NCI-H748 (cell line): ENCODE results near the gene CAD.
"Not testable (repeated sequence)": the region's sequence is repeated elsewhere in the genome, so short reads cannot be mapped to it uniquely, and the experiment has no call there.

Experiments used
- DNase-seq: peaks from one replicate; lab custom pipeline; 2025; ENCODE audit not compliant: unreplicated experiment; lab: John Stamatoyannopoulos, UW

Gene CAD

GRCh38 chr2:27251766-27252165 is 34.6 kb downstream of the CAD start:
- DNase-seq: no peak

GRCh38 chr2:27255187-27255586 is 38.0 kb downstream of the CAD start:
- DNase-seq: no peak

DNA sequence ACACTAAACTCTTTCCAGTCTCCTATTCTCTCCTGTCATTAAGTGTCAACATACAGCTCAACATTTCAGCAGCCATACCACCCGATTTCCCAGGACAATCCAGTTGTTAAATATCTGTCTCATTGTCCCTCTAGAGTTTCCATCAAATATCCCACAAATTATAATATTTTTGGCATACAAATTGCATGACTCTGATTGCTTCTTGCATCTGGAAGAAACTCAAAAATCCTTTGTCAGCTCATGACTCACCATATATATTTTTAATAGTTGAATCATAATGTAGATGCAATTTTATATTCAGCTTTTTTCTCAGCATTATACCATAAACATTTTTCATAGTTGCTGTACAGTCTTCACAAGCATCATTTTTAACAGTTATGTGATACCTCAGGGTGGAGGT is 38.5 kb downstream of the CAD start:
- DNase-seq: no peak

DNA sequence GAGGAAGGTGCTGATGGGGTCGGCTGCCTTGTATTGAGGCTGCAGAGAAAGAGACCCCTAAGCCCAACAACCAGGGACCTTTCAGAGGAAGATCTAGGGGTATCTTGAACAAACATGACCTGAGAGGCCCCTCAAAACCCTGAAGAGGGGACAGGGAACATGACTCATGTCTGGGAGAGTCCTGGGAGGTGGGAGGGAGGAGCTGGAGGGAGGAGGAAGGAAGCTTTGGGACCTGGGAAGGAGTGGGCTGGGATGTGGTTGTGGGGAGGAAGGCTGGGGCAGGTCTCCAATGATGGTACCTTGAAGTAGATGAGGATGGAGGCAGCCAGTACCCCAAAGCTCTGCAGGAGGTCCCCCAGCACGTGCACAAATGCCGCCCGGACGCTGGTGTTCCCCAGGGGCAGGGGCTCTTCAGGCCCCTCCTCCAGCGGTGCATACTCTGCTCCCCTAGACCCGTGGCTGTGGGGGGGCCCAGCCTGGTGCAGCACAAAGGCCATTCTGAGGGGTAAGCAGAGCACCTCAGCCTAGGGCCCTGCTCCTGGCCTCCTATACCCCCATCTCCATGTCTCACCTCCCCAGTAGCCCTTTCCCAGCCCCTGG is 39.8 kb downstream of the CAD start:
- DNase-seq: no peak

- DNase-seq: no peak
Measured at GRCh38 chr2:27258051-27258450, 40.9 kb downstream of the CAD start.

GRCh38 chr2:27261241-27261925 is 44.2 kb downstream of the CAD start:
- no peak for DNase-seq

DNA sequence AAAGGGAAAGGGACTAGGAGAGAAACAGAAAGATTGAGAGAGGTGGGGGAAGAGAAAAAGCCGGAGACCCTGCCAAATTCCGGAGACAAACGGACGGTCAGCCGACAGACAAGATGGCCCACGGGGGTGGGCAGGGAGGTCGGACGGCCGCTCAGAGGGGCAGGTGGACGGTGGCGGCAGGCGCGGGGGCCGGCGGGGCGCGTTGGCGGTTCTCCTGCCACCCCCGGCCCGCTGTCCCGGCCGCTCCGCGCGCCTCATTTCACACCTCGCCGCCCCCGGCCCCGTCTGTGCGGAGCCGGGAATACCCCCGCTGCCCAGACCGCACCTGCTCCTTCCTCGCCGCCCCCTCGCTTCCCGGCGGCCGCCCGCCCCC is 44.7 kb downstream of the CAD start:
- no peak for DNase-seq

DNA sequence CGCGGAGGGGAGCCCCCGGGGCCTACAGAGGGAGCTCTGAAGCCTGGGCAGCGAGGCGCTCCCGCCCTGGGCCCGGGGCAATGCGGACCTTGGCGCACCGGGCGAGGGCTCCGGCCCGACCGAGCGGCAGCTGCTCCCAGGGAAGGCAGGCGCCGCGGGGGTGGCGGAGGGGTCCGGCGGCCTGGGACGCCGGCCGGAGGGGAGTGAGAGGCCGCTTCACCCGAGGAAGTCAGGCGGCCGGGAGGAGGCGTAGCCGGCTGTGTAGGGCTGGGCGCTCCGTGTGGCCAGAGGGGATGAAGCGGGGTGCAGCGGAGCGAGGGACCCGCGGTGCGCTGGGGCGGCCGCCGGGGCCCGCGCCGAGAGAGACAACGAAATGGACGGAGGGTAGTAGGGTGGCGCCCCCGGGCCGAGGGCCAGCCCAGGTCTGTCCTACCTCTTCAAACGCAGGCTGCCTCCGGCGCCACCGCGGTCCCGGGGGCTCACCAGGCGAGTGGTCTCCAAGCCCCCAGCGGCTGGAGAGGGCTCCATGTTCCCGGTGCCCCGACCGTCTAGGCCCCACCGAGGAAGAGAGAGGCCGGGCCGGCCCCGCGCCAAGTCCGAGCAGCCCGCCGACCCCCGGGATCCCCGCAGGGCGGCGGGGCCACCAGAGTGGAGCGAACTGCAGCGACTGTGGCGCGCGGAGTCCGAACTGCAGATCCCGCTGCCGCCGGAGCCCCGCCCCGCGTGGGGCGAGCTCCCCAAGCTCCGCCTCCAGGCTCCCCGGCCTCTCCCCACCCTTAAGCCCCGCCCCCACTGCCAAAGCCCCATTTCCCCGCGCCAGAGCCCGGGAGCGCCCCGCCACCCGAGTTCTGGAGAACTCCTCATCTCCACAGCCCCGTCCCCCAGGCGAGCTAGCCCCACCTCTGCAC is 45.5 kb downstream of the CAD start, which contains the start of gene SLC30A3:
TSS of gene SLC30A3 (minus strand) at position 669 of the 908 bp plus-strand sequence. CDS start at position 528, 141 bp downstream.
- DNase-seq: peak; percentile 68

DNA sequence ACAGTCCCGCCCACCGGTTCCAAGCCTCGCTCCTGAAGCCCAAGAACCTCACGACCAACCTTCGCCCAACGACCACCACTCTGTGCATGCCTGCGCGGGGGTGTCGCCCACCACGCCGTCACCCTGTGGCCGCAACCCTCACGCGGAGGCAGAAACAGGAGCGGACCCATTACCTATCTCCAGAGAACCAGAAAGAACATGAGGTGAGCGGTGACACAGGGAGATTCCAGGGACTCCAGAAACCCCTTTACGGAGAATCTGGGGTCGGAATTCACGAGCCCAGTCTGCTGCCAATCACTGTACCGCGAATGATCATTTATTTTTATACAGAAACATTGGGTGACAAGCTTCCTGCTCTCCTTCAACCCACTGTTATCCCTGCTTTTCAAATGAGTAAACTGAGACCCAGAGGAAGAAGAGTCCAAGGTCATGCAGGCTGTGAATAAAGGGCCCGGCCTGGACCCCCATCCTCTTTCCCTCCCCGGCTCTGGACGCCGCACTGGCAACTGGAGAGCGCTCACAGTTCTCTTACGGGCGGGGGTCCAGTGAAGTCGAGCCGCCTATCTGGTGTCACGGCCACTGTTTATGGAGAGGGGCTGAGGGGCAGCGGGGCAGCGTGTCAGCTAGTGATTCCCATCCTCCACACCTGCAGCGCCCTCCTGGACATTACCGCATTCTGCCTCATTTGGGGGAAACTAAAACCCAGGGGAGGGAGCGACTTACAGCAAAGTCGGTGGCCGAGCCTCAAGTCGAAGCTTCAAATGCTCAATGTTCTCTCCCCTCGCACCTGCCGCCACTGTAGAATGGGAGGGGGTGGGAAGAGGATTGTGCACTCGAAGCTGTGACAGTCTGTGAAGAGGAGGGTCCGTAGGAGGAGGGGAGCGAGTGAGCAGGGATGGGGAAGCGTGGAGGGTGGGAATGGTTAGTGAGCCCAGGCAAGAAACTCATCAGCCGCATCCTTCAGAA is 46.4 kb downstream of the CAD start:
- DNase-seq: peak; percentile 62

GRCh38 chr2:27264253-27264752 is 47.1 kb downstream of the CAD start:
- DNase-seq: peak; percentile 58

DNA sequence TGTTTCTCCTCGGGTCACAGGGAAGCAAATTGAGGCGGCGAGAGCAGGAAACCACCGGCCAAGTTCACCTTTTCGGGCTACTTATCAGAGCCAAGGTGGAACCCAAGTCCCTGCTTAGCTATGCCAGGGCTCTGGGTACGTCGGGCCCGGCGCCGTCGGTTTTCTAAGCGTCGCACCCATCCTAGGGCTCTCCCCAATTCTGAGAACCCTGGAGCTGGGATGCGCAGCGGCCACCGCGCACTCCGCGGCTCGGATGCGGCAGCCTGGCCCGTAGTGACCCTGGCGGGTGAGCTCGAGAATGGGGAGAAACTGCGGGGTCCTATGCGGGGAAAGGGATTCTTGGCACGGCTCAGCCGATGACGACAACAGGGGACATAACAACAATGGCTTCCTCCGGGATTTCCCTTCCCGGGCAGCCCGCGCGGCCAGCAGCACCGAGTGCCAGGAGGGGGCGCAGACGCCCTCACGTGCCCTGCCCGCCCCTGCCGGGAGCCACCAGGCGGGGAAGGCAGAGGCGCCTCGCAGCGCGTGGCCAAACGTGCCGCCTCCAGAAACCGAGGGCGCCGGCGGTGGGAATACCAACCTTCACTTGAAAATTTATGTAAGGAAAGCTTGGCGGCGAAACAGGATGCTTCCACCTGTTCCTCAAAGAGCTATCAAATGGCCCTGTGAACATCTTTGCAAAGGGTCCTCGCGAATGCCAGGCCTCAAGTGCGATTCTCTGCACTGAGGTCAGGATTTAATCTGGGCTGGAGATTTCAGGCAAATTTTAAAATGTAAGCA is 47.8 kb downstream of the CAD start:
- peak; percentile 87 for DNase-seq

DNA sequence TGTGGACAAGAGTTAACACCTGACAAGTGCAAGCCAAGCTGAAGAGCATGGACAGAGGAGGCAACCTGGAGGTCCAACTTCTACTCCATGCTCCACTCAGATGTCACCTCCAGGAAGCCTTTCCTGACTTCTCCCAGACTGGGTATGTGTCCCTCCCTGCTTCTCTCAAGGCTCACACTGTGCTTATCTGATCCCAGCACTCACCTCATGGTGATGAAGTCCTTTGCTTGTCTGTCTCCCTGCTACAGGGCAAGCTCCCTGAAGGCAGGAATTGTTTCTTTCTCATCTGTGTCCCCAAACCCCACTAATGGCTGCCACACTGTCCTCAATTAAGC is 48.3 kb downstream of the CAD start:
- DNase-seq: no peak

DNA sequence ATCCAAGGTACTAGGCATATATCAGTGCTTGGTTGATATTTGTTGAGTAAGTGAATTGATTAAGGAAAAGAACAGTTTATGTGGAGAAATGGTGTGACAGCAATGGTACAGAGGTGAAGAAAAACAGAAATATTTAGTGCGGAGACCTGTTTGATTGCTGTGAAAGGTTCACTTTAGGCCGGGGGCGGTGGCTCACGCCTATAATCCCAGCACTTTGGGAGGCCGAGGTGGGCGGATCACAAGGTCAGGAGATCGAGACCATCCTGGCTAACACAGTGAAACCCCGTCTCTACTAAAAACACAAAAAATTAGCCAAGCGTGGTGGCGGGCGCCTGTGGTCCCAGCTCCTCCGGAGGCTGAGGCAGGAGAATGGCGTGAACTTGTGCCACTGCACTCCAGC is 51.1 kb downstream of the CAD start:
- DNase-seq: not testable (repeated sequence)

DNA sequence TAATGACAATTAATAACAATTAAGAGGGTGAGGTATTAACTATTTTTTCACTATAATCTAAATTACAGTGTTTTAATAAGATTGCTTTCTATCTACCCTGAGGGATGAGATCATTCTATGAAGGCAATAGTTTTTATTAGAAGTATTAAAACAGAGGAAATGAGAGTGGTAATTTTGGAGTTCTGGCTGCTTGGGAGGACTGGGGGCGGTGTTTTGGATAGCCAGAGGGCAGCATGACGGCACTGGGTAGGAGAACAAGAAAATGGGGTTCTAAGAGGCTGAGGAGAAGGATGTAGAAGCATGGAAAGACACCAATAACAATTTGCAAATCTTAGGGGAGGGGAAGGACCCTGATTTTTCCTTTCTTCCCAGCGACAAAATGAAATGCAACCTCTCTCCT is 53.0 kb downstream of the CAD start:
- DNase-seq: no peak

GRCh38 chr2:27270670-27271069 is 53.5 kb downstream of the CAD start:
- DNase-seq: no peak

- no peak for DNase-seq
Measured at GRCh38 chr2:27271631-27272340, 54.6 kb downstream of the CAD start.

- not testable (repeated sequence) for DNase-seq
Measured at GRCh38 chr2:27272537-27273522, 55.7 kb downstream of the CAD start.
